Inflammatory macrophage treated with lipopolysaccharide for 4 hours (primary cell): ENCODE measurements around the gene ETS1.

Experiments used
- DNase-seq: peaks from one replicate; pipeline ENCODE4 v3.0.0-alpha.2; 2020

The ETS1 gene

DNA sequence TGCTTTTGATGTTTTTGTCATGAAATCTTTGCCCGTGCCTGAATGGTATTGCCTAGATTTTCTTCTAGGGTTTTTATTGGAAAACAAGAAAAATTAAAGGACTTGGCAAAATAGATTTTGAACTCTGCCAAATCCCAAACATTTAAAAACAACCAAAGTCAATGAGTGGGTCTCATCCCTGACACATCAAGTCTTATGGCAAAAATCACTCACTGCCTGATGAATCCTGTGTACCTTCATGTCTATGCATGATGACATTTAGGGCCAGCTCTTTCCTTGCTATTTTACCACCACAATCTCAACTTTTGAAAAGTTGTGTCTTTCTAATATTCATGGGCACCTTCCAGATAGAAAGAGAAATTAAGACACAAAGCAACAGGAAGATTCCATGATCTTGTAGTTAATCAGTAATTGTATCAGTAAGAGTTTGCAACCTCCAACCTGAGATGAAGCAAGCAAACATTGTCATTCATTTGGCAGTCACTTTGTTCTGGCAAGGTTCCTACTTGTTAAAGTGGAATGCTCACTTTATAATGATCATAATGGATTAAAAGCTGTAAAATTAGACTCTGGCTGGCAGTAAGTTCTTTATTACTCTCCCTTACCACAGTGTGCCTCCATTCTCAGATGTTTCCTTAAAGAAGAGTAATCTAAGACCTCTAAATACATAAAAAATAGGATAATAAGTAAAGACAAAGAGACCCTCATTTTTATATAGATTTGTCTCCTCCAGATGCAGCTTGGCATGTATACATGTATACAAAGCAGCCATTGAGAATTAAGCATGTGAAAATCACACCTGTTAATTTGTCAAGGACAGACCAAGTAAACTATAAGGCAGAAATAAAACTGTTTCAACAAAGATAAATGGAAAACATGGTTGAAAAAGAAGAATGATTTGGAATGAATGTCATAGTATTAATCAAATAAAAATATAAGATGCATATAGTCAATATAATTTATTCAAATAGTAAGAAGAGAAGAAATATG, 51.6 kb downstream of the ETS1 start:
- DNase-seq: no peak

DNA sequence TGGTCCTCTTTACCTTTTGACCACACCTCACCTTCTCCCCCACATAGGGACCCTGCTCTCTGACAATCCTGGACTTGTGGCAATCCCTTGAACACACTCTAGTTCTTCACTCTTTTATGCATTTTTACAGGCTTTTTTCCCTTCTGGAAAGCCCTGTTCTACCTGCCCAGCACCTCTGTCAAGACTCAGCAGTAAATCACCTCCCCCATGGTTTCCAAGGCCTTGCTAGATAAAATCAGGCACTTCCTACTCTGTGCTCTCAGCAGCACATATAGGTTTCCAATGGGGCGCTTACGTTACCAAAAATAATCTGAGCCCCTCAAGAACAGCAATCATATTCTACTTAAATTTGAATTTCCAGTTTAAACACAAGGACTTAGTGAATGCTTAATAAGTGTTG, 53.9 kb downstream of the ETS1 start:
- DNase-seq: no peak

DNA sequence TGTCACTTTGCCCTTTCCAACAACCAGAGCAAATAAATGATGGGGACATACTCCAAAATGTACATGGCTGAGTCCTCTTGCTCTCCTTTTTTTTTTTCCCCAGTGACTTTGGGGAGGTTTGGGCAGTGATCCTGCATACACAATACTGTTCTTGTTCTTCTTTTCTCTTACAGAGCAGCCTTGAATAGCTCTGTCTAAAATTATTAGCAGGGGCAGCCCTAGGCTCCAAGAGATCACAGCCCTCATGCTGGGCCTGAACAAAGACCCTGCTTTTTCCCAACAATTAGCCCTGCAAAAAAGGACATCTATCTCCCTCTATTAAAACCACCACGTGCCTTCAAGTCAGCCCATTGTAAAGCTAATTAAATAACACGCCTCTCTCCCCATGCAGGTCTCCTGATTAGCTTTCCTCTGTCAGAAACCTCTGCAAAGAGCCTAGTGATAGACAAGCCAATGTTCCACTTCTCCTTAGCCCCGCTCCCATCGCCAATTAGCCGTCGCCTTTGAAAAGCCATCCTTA, 54.7 kb downstream of the ETS1 start:
- no peak for DNase-seq

- DNase-seq: no peak
These were observed 55.3 kb downstream of the ETS1 start for GRCh38 chr11:128532016-128532571.

- no peak for DNase-seq
These were observed 55.8 kb downstream of the ETS1 start for GRCh38 chr11:128531588-128531987.

GRCh38 chr11:128530118-128531074, 57.0 kb downstream of the ETS1 start:
- DNase-seq: no peak

DNA sequence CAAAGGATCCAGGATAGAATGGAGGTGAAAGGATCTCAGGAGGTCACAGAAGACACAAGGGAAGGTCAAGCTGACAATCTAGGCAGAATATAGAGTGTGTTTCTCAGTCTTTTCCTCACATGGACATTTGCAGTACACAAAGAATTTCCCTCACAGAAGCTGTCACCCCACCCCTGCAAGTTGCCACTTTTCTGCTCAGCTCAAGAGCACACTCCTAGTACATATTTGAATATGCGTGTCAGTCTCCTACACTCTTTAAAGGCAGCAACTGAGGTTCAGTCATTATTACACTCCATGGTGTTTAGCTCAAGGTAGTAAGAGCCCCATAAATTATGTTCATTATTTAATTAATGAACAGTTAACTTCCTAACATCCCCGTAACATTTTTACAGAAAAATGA, 59.1 kb downstream of the ETS1 start:
- no peak for DNase-seq

DNA sequence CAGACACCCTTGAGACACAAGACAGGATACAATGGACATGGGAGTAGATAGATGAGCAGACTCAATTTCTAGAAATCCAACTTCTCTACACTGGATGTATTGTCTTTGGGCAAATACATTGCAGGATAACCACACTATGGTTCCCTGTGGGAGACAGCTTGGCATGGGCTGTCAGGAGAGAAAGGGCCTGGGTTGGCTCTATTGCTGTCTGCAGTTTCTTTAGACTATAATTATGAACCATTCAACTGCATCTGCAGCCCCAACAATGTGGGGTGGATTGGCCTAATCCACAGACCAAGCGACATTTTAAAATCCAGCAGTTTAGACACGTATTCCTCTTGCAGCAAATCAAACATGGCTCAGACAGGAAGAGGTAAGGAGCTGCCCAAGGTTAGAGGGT, 60.3 kb downstream of the ETS1 start:
- no peak for DNase-seq

GRCh38 chr11:128525411-128526243, 61.7 kb downstream of the ETS1 start:
- DNase-seq: no peak

GRCh38 chr11:128524172-128524571, 63.2 kb downstream of the ETS1 start:
- DNase-seq: no peak

DNA sequence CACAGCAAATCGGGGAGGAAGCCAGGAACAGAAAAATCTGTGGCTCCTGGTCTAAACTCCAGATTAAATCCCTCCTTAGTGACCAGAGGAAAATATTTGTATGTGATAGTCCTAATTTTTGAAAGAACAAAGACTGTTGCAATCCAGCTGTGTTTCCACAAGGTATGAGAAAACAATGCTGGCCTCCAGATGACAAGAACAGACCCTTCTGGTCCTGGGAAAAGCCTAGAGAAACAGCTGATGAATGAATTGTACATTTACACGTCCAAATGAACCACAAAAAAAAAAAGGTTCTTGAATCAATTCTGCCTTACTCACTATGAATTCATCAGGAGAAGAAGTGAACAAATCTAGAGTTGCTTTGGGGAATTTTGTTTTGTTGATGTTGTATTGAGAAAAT, 63.7 kb downstream of the ETS1 start:
- DNase-seq: peak; percentile 40

DNA sequence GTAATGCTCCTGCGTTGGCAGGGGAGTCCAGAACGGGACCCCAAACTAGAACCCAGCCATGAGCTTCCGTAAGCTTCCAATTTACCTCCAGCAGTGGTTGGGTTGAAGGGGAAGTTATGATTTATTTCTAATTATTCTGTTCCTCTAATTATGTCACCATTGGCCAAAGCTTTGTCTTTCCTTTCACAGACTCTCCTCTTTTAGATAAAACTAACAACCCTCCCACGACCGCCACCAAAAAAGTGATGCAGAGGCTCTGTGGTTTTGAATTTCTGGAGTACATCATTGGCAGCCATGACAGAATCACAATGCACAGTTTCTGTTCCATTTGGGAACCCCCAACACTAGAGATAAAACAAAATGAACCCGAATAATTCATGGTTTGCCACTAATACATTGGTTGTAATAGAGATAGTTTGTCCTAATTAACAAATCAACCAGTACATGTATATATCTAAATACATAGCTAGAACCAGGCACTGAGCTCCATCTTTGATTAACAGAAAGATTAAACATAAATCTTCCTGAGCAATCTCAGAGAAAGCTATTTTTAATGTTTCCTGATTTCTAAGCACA, 64.3 kb downstream of the ETS1 start:
- peak; percentile 55 for DNase-seq

DNA sequence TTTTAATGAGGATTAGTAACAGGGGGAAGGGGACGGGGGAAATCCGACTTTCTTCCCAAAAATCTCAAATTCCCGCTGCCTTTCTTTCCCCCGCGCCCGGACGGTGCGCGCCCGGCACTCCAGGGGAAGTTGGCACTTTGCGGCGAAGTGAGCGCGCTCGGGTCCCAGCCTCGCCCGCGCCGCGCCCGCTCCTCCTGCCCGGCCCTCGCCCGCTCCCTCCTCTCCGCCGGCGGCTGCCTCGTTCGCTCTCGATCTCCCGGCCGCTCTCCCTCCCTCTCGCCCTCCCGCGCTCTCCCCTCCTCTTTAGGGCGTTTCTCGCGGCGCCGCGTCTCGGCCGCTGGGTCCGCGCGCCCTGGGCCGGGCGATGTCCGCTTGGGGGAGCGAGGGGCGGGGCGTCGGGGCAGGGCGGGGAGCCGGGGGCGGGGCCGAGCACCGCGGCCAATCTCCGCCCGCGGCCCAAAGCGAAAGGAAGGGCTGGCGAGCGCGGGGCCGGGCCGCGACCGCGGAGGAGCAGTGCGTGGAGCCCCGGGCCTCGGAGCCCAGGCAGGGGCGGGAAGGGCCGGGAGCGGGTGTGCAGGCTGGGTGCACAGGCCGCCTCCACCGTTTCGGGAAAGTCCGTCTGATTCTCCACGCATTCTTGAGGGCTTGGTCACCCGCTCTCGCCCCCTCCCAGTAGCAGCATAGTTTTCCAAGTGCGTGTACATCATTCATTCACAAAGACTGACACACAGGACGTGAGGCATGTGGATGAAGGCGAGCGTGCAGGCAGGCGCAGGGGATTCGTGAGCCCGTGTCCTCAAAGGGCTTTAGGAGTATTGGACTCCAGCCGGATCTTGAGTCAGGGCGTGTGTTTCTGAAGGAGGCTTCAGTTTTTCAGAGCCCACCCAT, 65.1 kb downstream of the ETS1 start:
- DNase-seq: peak; percentile 86

DNA sequence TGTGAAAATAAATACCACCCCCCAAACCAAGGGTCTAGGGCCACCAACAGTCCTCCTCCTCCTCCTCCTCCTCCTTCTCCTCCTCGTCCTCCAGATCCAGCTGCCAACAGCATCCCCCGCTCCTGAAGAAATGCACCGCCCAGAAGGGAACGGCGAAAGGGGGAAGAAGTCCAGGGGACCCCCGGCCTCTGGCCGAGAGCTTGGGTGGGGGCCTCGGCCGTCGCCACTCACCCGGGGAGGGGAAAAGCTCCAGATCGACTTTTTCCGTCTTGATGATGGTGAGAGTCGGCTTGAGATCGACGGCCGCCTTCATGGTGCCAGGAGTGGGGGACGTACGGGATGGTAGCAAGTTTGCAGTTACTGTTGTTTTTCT, 65.7 kb downstream of the ETS1 start:
- no peak for DNase-seq

DNA sequence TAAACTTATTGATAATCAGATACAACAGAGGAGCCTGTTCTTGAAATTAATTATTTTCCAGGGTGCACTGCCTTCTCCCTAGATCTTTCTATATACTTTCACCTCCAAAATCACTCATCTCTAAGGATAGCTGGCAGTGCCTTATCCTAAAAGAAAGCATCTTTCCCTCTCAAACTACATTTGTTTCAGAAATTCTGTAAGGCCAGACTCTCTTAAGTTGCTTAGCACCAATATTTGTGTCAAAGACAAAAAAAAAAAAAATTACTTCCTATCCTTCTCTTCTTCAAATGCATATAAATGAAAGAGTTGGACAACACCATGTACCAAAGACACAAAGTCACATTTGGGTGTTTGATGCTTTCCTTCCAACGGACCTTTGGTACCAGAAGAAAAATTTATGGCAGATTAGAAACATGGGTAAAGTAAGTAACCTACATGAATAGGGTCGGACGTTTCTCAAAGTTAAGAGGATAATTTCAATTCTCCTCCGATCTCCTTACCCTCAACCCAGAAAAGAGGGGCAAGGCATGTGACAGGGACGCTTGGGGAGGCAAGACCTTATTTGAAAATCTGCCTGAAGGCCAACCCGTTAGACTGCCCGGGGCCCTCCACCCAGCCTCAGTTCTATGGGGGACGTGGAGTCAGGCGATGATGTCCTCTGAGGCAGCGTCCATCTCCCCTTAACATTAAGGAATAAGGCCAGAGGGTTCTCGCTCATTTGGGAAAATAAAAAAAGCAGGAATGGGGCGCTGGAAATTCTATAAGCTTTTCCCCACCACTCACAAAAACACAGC, 66.3 kb downstream of the ETS1 start:
- no peak for DNase-seq

DNA sequence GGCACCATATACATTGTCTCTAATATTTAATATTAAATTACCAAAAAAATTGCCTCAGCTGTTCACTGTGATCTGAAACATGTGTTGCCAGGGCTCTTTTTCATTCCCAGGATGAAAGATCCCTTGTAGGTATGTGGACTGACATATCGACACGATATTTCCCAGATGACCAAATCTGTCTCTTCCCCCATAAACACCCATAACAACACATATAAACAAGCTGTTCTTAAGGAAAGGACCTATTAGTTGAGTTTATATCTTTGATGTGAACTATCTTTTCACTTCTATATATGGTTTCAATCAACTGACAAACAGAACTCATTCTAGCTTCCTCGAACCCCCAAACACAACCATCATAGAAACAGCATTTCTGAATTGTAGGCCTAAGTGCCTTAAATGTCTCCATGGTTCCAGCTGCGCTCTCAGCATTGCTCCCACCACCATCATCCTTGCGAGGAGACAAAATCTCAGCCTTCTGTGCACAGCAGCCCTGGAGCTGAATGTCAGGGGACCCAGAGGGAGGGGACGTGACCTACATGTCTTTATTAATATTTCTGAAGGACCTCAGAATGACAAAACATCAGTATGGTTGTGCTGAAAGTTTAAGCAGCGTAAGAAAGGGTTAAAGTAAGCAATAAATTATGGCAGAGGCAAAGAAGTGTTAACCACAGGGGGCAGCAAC, 67.0 kb downstream of the ETS1 start:
- no peak for DNase-seq

- DNase-seq: no peak
These were observed 68.0 kb downstream of the ETS1 start for GRCh38 chr11:128519338-128519737.

DNA sequence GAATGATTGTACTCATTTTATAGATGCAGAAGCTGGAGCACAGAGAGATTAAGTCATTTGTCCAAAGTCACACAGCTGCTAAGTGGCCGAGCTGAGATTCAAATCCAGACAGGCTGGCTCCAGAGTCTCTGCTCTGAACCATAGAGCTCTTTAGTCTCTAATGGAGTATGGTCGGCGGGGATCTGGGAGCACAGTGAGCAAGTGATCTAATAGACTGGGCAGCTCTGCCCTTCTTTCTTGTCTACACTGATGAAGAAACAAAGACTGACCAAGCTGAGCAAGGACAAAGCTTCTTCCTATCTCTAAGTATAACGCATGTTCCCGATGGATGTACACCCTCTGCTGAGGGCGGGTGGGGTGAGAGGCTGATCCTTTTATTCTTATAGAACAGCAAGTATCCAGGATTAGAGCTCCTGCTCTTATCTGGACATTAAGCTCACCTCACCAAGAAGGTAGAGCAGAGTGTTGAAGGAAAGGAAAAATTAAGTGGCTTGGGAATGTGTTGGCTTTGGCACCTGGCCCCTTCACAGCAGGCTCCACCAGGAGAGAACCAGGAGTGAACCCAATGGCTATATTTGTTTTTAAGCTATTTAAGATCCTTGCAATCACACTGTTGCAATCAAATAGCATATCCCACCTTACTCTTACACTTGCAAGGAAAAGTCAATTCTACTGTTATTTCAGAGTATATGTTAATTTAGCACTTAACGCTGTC, 68.7 kb downstream of the ETS1 start:
- DNase-seq: no peak
